Endothelial cell of umbilical vein (primary cell): ENCODE data around the gene TRDMT1. TPM values are rescaled to one million over a fixed set of nuclear protein-coding genes. Genes with fewer than 3 reads are reported as not detected.

Experiments
- BruUV-seq: library from RNA; stranded (reverse); fragments of 400-500 nt; replicated peaks from 2 replicates; lab custom pipeline; 2021; lab: Mats Ljungman, UMichigan
- CTCF ChIA-PET: fragments of 300-600, 350-600 bp; sonication (Branson Sonifier 250); formaldehyde crosslinking; loops from one replicate; lab custom pipeline; 2021; ENCODE audit warnings: antibody characterized with exemption, inconsistent platforms; lab: Charles Lee
- POLR2A ChIA-PET: fragments of 300-600, 350-600 bp; sonication (Branson Sonifier 250); formaldehyde crosslinking; loops from one replicate; lab custom pipeline; 2021; ENCODE audit warnings: antibody characterized with exemption, inconsistent platforms; lab: Charles Lee
- DNase-seq: peaks from one replicate; pipeline ENCODE4 v3.0.0-alpha.2; 2011; ENCODE audit warnings: low read depth, low spot score
- FAIRE-seq: peaks from 2 replicates; lab custom pipeline; 2011; peaks lifted over from hg19 to GRCh38; lab: Jason Lieb, UNC
- H2AFZ ChIP-seq: 2 replicates; pipeline ENCODE4 v1.6.0; 2012; ENCODE audit warnings: low read depth, low read length, control low read depth, inconsistent platforms
- H3K27ac ChIP-seq: 2 replicates; pipeline ENCODE4 v1.5.1; 2011; ENCODE audit warnings: low read depth, mild to moderate bottlenecking, control low read depth, low read length, moderate library complexity; ENCODE audit not compliant: insufficient read depth
- H3K27me3 ChIP-seq, 2 experiments: 2 replicates each; pipeline versions ENCODE4 v1.6.0 to v1.6.1; 2011; ENCODE audit warnings: low read length in 2 of 2, mixed read lengths in 1 of 2; ENCODE audit not compliant: control insufficient read depth in 2 of 2, insufficient read depth in 2 of 2
- H3K36me3 ChIP-seq, 2 experiments: 2 replicates in 1 of 2; 3 replicates in 1 of 2; pipeline ENCODE4 v1.5.1; 2011; ENCODE audit warnings: low read length in 2 of 2, mild to moderate bottlenecking in 1 of 2, moderate library complexity in 1 of 2; ENCODE audit not compliant: control insufficient read depth in 2 of 2, insufficient read depth in 2 of 2; ENCODE audit errors: extremely low read depth in 1 of 2
- H3K4me1 ChIP-seq: 3 replicates; pipeline ENCODE4 v1.5.1; 2011; ENCODE audit warnings: mild to moderate bottlenecking, low read length; ENCODE audit not compliant: control insufficient read depth, insufficient read depth; ENCODE audit errors: extremely low read depth
- H3K4me2 ChIP-seq: 2 replicates; pipeline ENCODE4 v1.6.1; 2011; ENCODE audit warnings: low read length, control low read depth, mixed read lengths; ENCODE audit not compliant: insufficient read depth
- H3K4me3 ChIP-seq, 3 experiments: fragments of 200-600 bp in 1 of 3; sonication (generic), shearing (Covaris generic) in 1 of 3; replicated peaks in 1 of 3; 2 replicates each; pipeline ENCODE4 v1.5.1; 2011 to 2016; ENCODE audit warnings: control low read depth in 3 of 3, low read length in 3 of 3, mild to moderate bottlenecking in 2 of 3, inconsistent platforms in 1 of 3, low read depth in 1 of 3, moderate library complexity in 1 of 3; ENCODE audit not compliant: insufficient read depth in 1 of 3
- H3K79me2 ChIP-seq: 2 replicates; pipeline ENCODE4 v1.6.0; 2012; ENCODE audit warnings: low read length, inconsistent platforms; ENCODE audit not compliant: control insufficient read depth, insufficient read depth
- H3K9ac ChIP-seq: replicated peaks from 2 replicates; pipeline ENCODE3; 2011; ENCODE audit warnings: low read length, control low read depth; ENCODE audit not compliant: insufficient read depth; ENCODE audit errors: extremely low read depth
- H3K9me1 ChIP-seq: replicated peaks from 3 replicates; pipeline ENCODE4 v1.6.0; 2011; ENCODE audit warnings: mild to moderate bottlenecking, low read length; ENCODE audit not compliant: control insufficient read depth, insufficient read depth; ENCODE audit errors: extremely low read depth
- H3K9me3 ChIP-seq: replicated peaks from 2 replicates; pipeline ENCODE4 v1.5.1; 2012; ENCODE audit warnings: low read length, inconsistent platforms; ENCODE audit not compliant: control insufficient read depth, insufficient read depth
- H4K20me1 ChIP-seq: replicated peaks from 2 replicates; pipeline ENCODE3; 2011; ENCODE audit warnings: mild to moderate bottlenecking, low read length; ENCODE audit not compliant: control insufficient read depth, insufficient read depth; ENCODE audit errors: extremely low read depth
- EZH2 ChIP-seq: IDR thresholded peaks from 2 replicates; pipeline ENCODE4 v1.6.1; 2012; ENCODE audit warnings: borderline replicate concordance, low read depth, mild to moderate bottlenecking, moderate library complexity, low read length, inconsistent platforms; ENCODE audit not compliant: severe bottlenecking
- FOS ChIP-seq: IDR thresholded peaks from 2 replicates; pipeline ENCODE4 v1.6.1; 2011; ENCODE audit warnings: mild to moderate bottlenecking, low read length, moderate library complexity, borderline replicate concordance; ENCODE audit not compliant: insufficient read depth
- GATA2 ChIP-seq: IDR thresholded peaks from 2 replicates; pipeline ENCODE4 v1.7.0; 2011; ENCODE audit warnings: low read depth, mild to moderate bottlenecking, moderate library complexity, mixed read lengths, low read length; ENCODE audit not compliant: insufficient read length, insufficient read depth
- JUN ChIP-seq: IDR thresholded peaks from 2 replicates; pipeline ENCODE4 v1.6.1; 2011; ENCODE audit warnings: borderline replicate concordance, low read depth; ENCODE audit not compliant: insufficient read length, insufficient read depth
- MAX ChIP-seq: IDR thresholded peaks from 2 replicates; pipeline ENCODE4 v1.6.1; 2011; ENCODE audit not compliant: insufficient read depth, insufficient read length
- MYC ChIP-seq: IDR thresholded peaks from one replicate; pipeline ENCODE4 v1.6.1; 2011; ENCODE audit warnings: mild to moderate bottlenecking, low read depth, low read length
- POLR2A ChIP-seq: IDR thresholded peaks from 2 replicates; pipeline ENCODE4 v1.6.1; 2012; ENCODE audit warnings: low read depth, mild to moderate bottlenecking, control low read depth, low read length
- POLR2AphosphoS5 ChIP-seq: IDR thresholded peaks from 2 replicates; pipeline ENCODE4 v1.6.1; 2012; ENCODE audit warnings: low read depth, mild to moderate bottlenecking, control low read depth, low read length, moderate library complexity; ENCODE audit not compliant: insufficient read depth
- dilution Hi-C: fragments of 300-500 bp; cut with MboI; formaldehyde crosslinking; loops from one replicate; pipeline ENCODE4 v1.15.0; 2019; ENCODE audit warnings: low sequenced_read_pairs; ENCODE audit not compliant: extremely low pct_ligation_motif_present
- intact Hi-C: fragments of 100-400 bp; cut with micrococcal nuclease; formaldehyde crosslinking; loops from one replicate; pipeline ENCODE4 v1.10.0; 2022
- polyA plus RNA-seq, 4 experiments: library from polyadenylated mRNA; depleted of rRNA in 3 of 4; stranded (reverse) in 3 of 4; unstranded in 1 of 4; fragments of >200 nt; gene quantifications; 2 replicates each; pipeline versions ENCODE4 v1.2.1 to v1.2.3, GENCODE V29; 2011 to 2012; ENCODE audit warnings: missing spikeins in 1 of 4
- total RNA-seq: library from RNA; stranded (reverse); gene quantifications from 2 replicates; pipeline ENCODE4 v1.2.3, GENCODE V29; 2021
- TF ChIP-seq, protein P1 (sequence below), 2 donors: IDR thresholded peaks; 1 replicate in 1 of 2; 2 replicates in 1 of 2; pipeline ENCODE4 v1.5.1; 2011; ENCODE audit warnings: low read length in 2 of 2, mild to moderate bottlenecking in 2 of 2, moderate library complexity in 2 of 2, control low read depth in 1 of 2, inconsistent platforms in 1 of 2, low read depth in 1 of 2; ENCODE audit not compliant: insufficient read depth in 1 of 2; ENCODE audit errors: extremely low read depth in 1 of 2

The TRDMT1 gene
- total and polyA plus RNA-seq, 2 donors (not counting 3 experiments of a cell fraction or from before 2014, with no cell fraction given), result 10.0 to 12.3 TPM

GRCh38 chr10:17247210-17247609 is 45.7 kb upstream of the TRDMT1 start:
- Histone ChIP-seq H3K4me2 (no peak overlapping the region), H3K4me3 (no peak overlapping the region), H3K9me1 (no peaks in the 10 kb centered on the region), H3K4me1 (no peaks in the 10 kb centered on the region), H2AFZ (no peak overlapping the region), H3K27ac (no peak overlapping the region), H3K79me2 (no peaks in the 10 kb centered on the region), H3K36me3 (no peaks in the 10 kb centered on the region), H3K27me3 (no peaks in the 10 kb centered on the region), H3K9ac (no peak overlapping the region), H3K9me3 (no peaks in the 10 kb centered on the region), H4K20me1 (no peaks in the 10 kb centered on the region)
- DNase-seq (peak; percentile 23), FAIRE-seq (no peak)
- BruUV-seq, result no TSS peak
- TF ChIP-seq JUN (no peak), MAX (no peak), POLR2AphosphoS5 (no peak)
- ChIA-PET POLR2A (no interaction called here), CTCF (no interaction called here)
- dilution Hi-C loops, result no loop called here
- intact Hi-C loops, result no loop called here

DNA sequence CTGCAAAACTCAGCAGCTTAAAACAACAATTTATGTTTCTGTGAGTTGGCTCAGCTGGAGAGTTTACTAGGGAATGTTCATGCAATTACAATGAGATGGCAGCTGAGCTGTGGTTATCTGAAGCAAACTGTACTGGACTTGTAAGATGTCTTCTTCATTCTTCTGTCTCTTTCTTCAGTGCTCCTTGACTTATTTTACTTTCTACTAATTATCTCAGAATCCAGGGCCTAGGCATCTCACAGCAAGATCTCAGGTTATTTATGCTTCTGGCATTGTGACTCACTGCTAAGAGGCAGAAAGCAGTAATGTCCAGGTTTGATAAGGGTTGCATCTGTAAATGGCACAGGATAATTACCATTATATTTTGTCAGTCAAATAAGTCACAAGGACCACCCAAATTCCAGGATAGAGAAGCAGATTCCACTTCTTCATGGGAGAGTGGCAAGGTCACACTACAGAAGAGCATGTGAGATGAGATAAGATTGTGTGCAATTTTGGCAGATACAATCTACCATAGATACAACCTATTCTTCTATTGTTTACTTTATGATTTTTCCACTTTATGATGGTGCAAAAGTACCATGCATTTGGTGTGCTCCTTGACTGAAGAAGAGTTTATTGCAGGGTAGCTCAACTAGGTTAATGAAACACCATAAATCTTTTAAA is 43.4 kb upstream of the TRDMT1 start:
- Histone ChIP-seq H3K36me3 (no peaks in the 10 kb centered on the region), H4K20me1 (no peaks in the 10 kb centered on the region), H3K9me1 (no peaks in the 10 kb centered on the region), H3K9ac (no peak overlapping the region), H3K27me3 (no peaks in the 10 kb centered on the region), H3K9me3 (no peaks in the 10 kb centered on the region), H3K4me3 (no peak overlapping the region), H3K79me2 (no peaks in the 10 kb centered on the region), H3K4me2 (no peak overlapping the region), H2AFZ (no peak overlapping the region), H3K27ac (no peak overlapping the region), H3K4me1 (no peaks in the 10 kb centered on the region)
- FAIRE-seq, result no peak
- intact Hi-C loops (no loop called here), dilution Hi-C loops (no loop called here)
- CTCF ChIA-PET, result interaction anchor here (0.7 to 1.0 kb wide), 3 partner anchors 16 to 421 kb away, joined by 3 to 5 read pairs (median 4); partner anchors contain the start of gene VIM
- no TSS peak for BruUV-seq
- no peak for TF ChIP-seq FOS
- TF ChIP-seq POLR2A, result no peak
- no peak for TF ChIP-seq MAX
- no peak for TF ChIP-seq MYC
- TF ChIP-seq JUN, result no peak
- no peak for TF ChIP-seq POLR2AphosphoS5
- TF ChIP-seq, protein P1, sequence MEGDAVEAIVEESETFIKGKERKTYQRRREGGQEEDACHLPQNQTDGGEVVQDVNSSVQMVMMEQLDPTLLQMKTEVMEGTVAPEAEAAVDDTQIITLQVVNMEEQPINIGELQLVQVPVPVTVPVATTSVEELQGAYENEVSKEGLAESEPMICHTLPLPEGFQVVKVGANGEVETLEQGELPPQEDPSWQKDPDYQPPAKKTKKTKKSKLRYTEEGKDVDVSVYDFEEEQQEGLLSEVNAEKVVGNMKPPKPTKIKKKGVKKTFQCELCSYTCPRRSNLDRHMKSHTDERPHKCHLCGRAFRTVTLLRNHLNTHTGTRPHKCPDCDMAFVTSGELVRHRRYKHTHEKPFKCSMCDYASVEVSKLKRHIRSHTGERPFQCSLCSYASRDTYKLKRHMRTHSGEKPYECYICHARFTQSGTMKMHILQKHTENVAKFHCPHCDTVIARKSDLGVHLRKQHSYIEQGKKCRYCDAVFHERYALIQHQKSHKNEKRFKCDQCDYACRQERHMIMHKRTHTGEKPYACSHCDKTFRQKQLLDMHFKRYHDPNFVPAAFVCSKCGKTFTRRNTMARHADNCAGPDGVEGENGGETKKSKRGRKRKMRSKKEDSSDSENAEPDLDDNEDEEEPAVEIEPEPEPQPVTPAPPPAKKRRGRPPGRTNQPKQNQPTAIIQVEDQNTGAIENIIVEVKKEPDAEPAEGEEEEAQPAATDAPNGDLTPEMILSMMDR (IDR thresholded peaks at IDR 0.05; ENCODE audit: extremely low read depth in 1 of 2, insufficient read depth in 1 of 2, low read depth in 1 of 2, low read length in 2 of 2), result no peak
- TF ChIP-seq GATA2, result no peak
- no peak for TF ChIP-seq EZH2
- POLR2A ChIA-PET, result no interaction called here
- DNase-seq, result peak; percentile 27
